IMR-90 (cell line): ENCODE results near the gene TSEN54. TPM values are rescaled to one million over a fixed set of nuclear protein-coding genes. Genes with fewer than 3 reads are reported as not detected.
A peak's percentile ranks its signal among the peaks of the same experiment; 100 is the strongest.

Source experiments
- ATAC-seq: fragments of 200-7000 bp; cut with Tn5 transposase; 2 replicates; pipeline ENCODE4 v1.9.1; 2020; ENCODE audit warnings: low read depth, mild to moderate bottlenecking, moderate library complexity
- BruUV-seq: library from RNA; stranded (reverse); fragments of 400-500 nt; replicated peaks from 2 replicates; lab custom pipeline; 2021; lab: Mats Ljungman, UMichigan
- CTCF ChIA-PET: fragments of 300-600 bp; formaldehyde crosslinking; extraction: SDS; loops from one replicate; lab custom pipeline; 2021; ENCODE audit warnings: antibody characterized with exemption; lab: Yijun Ruan, JAX
- POLR2A ChIA-PET: fragments of 300-600 bp; sonication (Branson Sonifier 250); formaldehyde crosslinking; loops from one replicate; lab custom pipeline; 2022; ENCODE audit warnings: antibody characterized with exemption; ENCODE audit not compliant: unreplicated experiment; lab: Charles Lee
- DNase-seq: peaks from one replicate; pipeline ENCODE4 v3.0.0; 2013
- H2AFZ ChIP-seq: replicated peaks from 2 replicates; pipeline ENCODE3; 2013; ENCODE audit warnings: low read length, mild to moderate bottlenecking; ENCODE audit not compliant: poor library complexity
- H2AK5ac ChIP-seq: 2 replicates; pipeline ENCODE4 v1.6.1; 2013; ENCODE audit warnings: low read depth, low read length, inconsistent platforms
- H2AK9ac ChIP-seq: replicated peaks from 2 replicates; pipeline ENCODE3; 2013; ENCODE audit warnings: mild to moderate bottlenecking, low read depth, low read length, moderate library complexity; ENCODE audit not compliant: poor library complexity
- H2BK120ac ChIP-seq: 2 replicates; pipeline ENCODE4 v1.6.1; 2013; ENCODE audit warnings: low read depth, low read length, inconsistent platforms
- H2BK15ac ChIP-seq: 3 replicates; pipeline ENCODE4 v1.6.1; 2013; ENCODE audit warnings: low read depth, low read length, inconsistent platforms
- H2BK20ac ChIP-seq: 2 replicates; pipeline ENCODE4 v1.6.1; 2013; ENCODE audit warnings: low read depth, mild to moderate bottlenecking, inconsistent platforms, low read length, moderate library complexity
- H2BK5ac ChIP-seq: 2 replicates; pipeline ENCODE4 v1.6.1; 2013; ENCODE audit warnings: mild to moderate bottlenecking, low read depth, low read length, inconsistent platforms; ENCODE audit not compliant: poor library complexity, severe bottlenecking
- H3K14ac ChIP-seq: replicated peaks from 2 replicates; pipeline ENCODE4 v1.6.1; 2013; ENCODE audit warnings: low read depth, low read length, inconsistent platforms
- H3K18ac ChIP-seq: 2 replicates; pipeline ENCODE4 v1.6.1; 2013; ENCODE audit warnings: low read depth, low read length, control low read depth
- H3K23ac ChIP-seq: 2 replicates; pipeline ENCODE4 v1.6.1; 2013; ENCODE audit warnings: low read depth, low read length, inconsistent platforms
- H3K27ac ChIP-seq: 2 replicates; pipeline ENCODE4 v1.5.1; 2013; ENCODE audit warnings: mild to moderate bottlenecking, control low read depth, low read length; ENCODE audit not compliant: insufficient read depth
- H3K27me3 ChIP-seq: 2 replicates; pipeline ENCODE4 v1.6.1; 2013; ENCODE audit warnings: low read length; ENCODE audit not compliant: control insufficient read depth, insufficient read depth
- H3K36me3 ChIP-seq: 2 replicates; pipeline ENCODE4 v1.6.1; 2013; ENCODE audit warnings: low read length, mixed read lengths; ENCODE audit not compliant: control insufficient read depth, insufficient read depth
- H3K4ac ChIP-seq: 2 replicates; pipeline ENCODE4 v1.6.1; 2013; ENCODE audit warnings: low read depth, low read length, inconsistent platforms
- H3K4me1 ChIP-seq: 2 replicates; pipeline ENCODE4 v1.6.1; 2013; ENCODE audit warnings: low read length, mixed read lengths; ENCODE audit not compliant: control insufficient read depth, insufficient read depth
- H3K4me2 ChIP-seq: 2 replicates; pipeline ENCODE4 v1.6.1; 2013; ENCODE audit warnings: low read depth, mild to moderate bottlenecking, control low read depth, low read length, moderate library complexity
- H3K4me3 ChIP-seq: 2 replicates; pipeline ENCODE4 v1.5.1; 2013; ENCODE audit warnings: low read depth, mild to moderate bottlenecking, control low read depth, low read length, moderate library complexity; ENCODE audit not compliant: insufficient read depth
- H3K56ac ChIP-seq: 2 replicates; pipeline ENCODE4 v1.6.1; 2013; ENCODE audit warnings: low read length, inconsistent platforms; ENCODE audit not compliant: insufficient read depth; ENCODE audit errors: extremely low read depth
- H3K79me1 ChIP-seq, 2 experiments: 2 replicates each; pipeline ENCODE4 v1.6.1; 2013; ENCODE audit warnings: low read length in 2 of 2, inconsistent platforms in 1 of 2, low read depth in 1 of 2
- H3K9ac ChIP-seq: 2 replicates; pipeline ENCODE4 v1.6.1; 2013; ENCODE audit warnings: low read depth, low read length, control low read depth
- H3K9me1 ChIP-seq: 2 replicates; pipeline ENCODE4 v1.6.1; 2013; ENCODE audit warnings: low read length, inconsistent platforms; ENCODE audit not compliant: insufficient read depth
- H3K9me3 ChIP-seq: 2 replicates; pipeline ENCODE4 v1.6.1; 2013; ENCODE audit warnings: low read length; ENCODE audit not compliant: control insufficient read depth, insufficient read depth
- H4K20me1 ChIP-seq: 2 replicates; pipeline ENCODE4 v1.6.1; 2013; ENCODE audit warnings: low read length, inconsistent platforms; ENCODE audit not compliant: insufficient read depth
- H4K5ac ChIP-seq: 2 replicates; pipeline ENCODE4 v1.6.1; 2013; ENCODE audit warnings: mild to moderate bottlenecking, low read depth, low read length, control low read depth
- H4K8ac ChIP-seq, 2 experiments: 2 replicates each; pipeline ENCODE4 v1.6.1; 2013; ENCODE audit warnings: low read depth in 2 of 2, low read length in 2 of 2, control low read depth in 1 of 2, inconsistent platforms in 1 of 2
- H4K91ac ChIP-seq: 2 replicates; pipeline ENCODE4 v1.6.1; 2013; ENCODE audit warnings: low read depth, low read length, inconsistent platforms; ENCODE audit not compliant: insufficient read depth
- BHLHE40 ChIP-seq: fragments of 150-350 bp; IDR thresholded peaks from 2 replicates; pipeline ENCODE4 v1.6.1; 2016; ENCODE audit warnings: mild to moderate bottlenecking, low read depth, low read length
- CEBPB ChIP-seq: IDR thresholded peaks from 2 replicates; pipeline ENCODE4 v1.6.1; 2012; ENCODE audit warnings: low read depth, low read length, improper control_type of control experiment
- CHD1 ChIP-seq: IDR thresholded peaks from 2 replicates; pipeline ENCODE4 v1.6.1; 2012; ENCODE audit warnings: low read depth, low read length, improper control_type of control experiment
- FOS ChIP-seq: fragments of 150-350 bp; IDR thresholded peaks from 2 replicates; pipeline ENCODE4 v1.6.1; 2016; ENCODE audit warnings: low read depth, low read length
- MAZ ChIP-seq: IDR thresholded peaks from 2 replicates; pipeline ENCODE4 v1.6.1; 2012; ENCODE audit warnings: low read depth, mild to moderate bottlenecking, low read length, improper control_type of control experiment, moderate library complexity, borderline replicate concordance
- MXI1 ChIP-seq: IDR thresholded peaks from 2 replicates; pipeline ENCODE4 v1.6.1; 2012; ENCODE audit warnings: low read depth, mild to moderate bottlenecking, low read length, moderate library complexity, borderline replicate concordance
- RAD21 ChIP-seq: IDR thresholded peaks from 2 replicates; pipeline ENCODE4 v1.6.1; 2012; ENCODE audit warnings: low read length, improper control_type of control experiment
- RCOR1 ChIP-seq: IDR thresholded peaks from 2 replicates; pipeline ENCODE4 v1.6.1; 2012; ENCODE audit warnings: mild to moderate bottlenecking, low read length, improper control_type of control experiment; ENCODE audit not compliant: insufficient replicate concordance
- RFX5 ChIP-seq: IDR thresholded peaks from 2 replicates; pipeline ENCODE4 v1.8.0; 2012; ENCODE audit warnings: low read depth, mild to moderate bottlenecking, low read length, moderate library complexity
- WGBS, 2 experiments: methylation state at CpG; one replicate each; pipeline versions ENCODE4 v1.1.5 to v1.1.7; 2013; ENCODE audit warnings: missing lambda C conversion rate in 2 of 2; ENCODE audit not compliant: insufficient read length in 1 of 2; ENCODE audit errors: extremely low coverage in 2 of 2; 5-methylcytosine and 5-hydroxymethylcytosine counted together
- dilution Hi-C: fragments of 300-500 bp; cut with HindIII; formaldehyde crosslinking; loops from one replicate; pipeline ENCODE4 v1.14.3; 2018; ENCODE audit warnings: low sequenced_read_pairs; ENCODE audit not compliant: unreplicated experiment
- in situ Hi-C: fragments of 300-500 bp; cut with MboI; formaldehyde crosslinking; loops from 3 replicates; pipeline ENCODE4 v1.14.3; 2019; ENCODE audit warnings: low sequenced_read_pairs, inconsistent platforms, mixed read lengths
- intact Hi-C: fragments of 100-400 bp; cut with micrococcal nuclease; formaldehyde crosslinking; loops from 2 replicates; pipeline ENCODE4 v1.10.0; 2022
- polyA plus RNA-seq, 3 experiments: library from polyadenylated mRNA; depleted of rRNA; stranded (reverse); fragments of >200 nt; gene quantifications; 2 replicates each; pipeline ENCODE4 v1.2.3, GENCODE V29; 2012; ENCODE audit warnings: low replicate concordance in 1 of 3
- total RNA-seq: library from RNA; depleted of rRNA; stranded (reverse); fragments of >200 nt; gene quantifications from 2 replicates; pipeline ENCODE4 v1.2.3, GENCODE V29; 2012
- TF ChIP-seq, protein P1 (sequence below): conservative IDR thresholded peaks from 2 replicates; pipeline ENCODE4 v1.5.1; 2012; ENCODE audit warnings: mild to moderate bottlenecking, low read depth, low read length, improper control_type of control experiment
- TF ChIP-seq, protein P2 (sequence below): fragments of 150-350 bp; IDR thresholded peaks from 2 replicates; pipeline ENCODE4 v1.6.1; 2017; ENCODE audit warnings: mild to moderate bottlenecking, antibody characterized with exemption, low read length, low read depth
- TF ChIP-seq, protein P3 (sequence below): fragments of 150-350 bp; IDR thresholded peaks from 2 replicates; pipeline ENCODE4 v1.6.1; 2016; ENCODE audit warnings: low read depth, mild to moderate bottlenecking, low read length, moderate library complexity, borderline replicate concordance

TSEN54 gene
- total and polyA plus RNA-seq, 2 of the 4 experiments (the other 2 are of a cell fraction), result 7.2 to 14.9 TPM

DNA sequence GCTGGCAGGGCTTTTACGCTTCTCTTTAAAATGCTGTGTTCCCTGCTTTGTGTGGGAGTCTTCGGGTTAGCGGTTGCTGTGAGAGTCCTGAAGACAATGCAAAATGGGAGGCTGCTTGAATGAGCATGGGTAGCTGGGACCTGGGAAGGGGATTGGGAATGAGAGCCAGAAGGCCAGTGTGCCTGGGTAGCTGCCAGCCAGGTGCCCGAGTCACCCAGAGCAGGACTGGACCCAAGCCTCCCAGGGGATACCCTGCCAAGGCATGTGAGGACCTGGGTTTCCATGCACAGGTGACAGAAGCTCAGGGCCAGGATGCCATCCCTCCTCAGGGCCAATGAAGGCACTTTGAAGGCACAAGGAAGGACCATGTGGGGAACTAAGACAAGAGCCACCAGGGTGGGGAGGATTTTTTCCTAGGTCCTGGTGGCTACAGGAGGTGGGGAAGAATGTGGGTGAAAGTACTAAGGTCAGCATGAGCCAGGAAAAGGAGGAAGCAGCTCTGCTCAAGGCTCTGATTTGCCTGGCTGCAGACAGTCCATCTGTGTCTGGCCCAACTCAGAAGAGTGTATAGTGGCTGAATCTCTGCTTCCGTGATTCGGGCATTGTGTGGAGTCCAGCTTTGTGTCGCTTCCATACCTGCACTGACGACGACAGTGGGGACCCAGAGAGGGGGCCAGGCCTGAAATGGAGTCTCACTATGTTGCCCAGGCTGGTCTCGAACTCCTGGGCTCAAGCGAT lies 39.4 kb upstream of the TSEN54 start:
- Histone ChIP-seq H3K14ac (peak overlapping the region; percentile 31), H2BK20ac (0 out of 2 replicates have a peak overlapping the region, but pooled peaks have one; percentile 25), H3K18ac (no peak overlapping the region), H3K79me1 (peaks cover 22 to 54% of the 10 kb centered on the region in 2 experiments), H3K23ac (no peak overlapping the region), H3K9ac (no peak overlapping the region), H3K4me3 (no peak overlapping the region), H3K27me3 (no peaks in the 10 kb centered on the region), H3K36me3 (peaks cover 17% of the 10 kb centered on the region; the same call in 1 of the 2 replicates), H4K5ac (no peak overlapping the region), H2AK9ac (peak overlapping the region; percentile 70), H4K20me1 (peaks cover 33% of the 10 kb centered on the region), H2BK120ac (no peak overlapping the region), H3K27ac (no peak overlapping the region), H4K91ac (peak overlapping the region; percentile 10; the same call in 1 of the 2 replicates), H3K4me2 (0 out of 2 replicates have a peak overlapping the region, but pooled peaks have one; percentile 1), H3K4me1 (peaks cover 10% of the 10 kb centered on the region), H2BK5ac (no peak overlapping the region), H2AFZ (peak overlapping the region; percentile 34), H3K4ac (0 out of 2 replicates have a peak overlapping the region, but pooled peaks have one; percentile 2), H3K56ac (no peak overlapping the region), H3K9me3 (no peaks in the 10 kb centered on the region), H2AK5ac (peak overlapping the region; percentile 6; the same call in 1 of the 2 replicates), H3K9me1 (peaks cover 4% of the 10 kb centered on the region; the same call in 1 of the 2 replicates), H2BK15ac (no peak overlapping the region), H4K8ac (no peak overlapping the region; a peak in 1 of 4 replicates)
- BruUV-seq, result no TSS peak
- DNase-seq (no peak), ATAC-seq (no peak)
- intact Hi-C loops (no loop called here), dilution Hi-C loops (no loop called here), in situ Hi-C loops (no loop called here)
- POLR2A ChIA-PET, result no interaction called here
- TF ChIP-seq CEBPB (no peak), RCOR1 (no peak), CHD1 (no peak), MXI1 (no peak), RAD21 (no peak), RFX5 (no peak), BHLHE40 (no peak), FOS (no peak), MAZ (no peak)
- TF ChIP-seq, protein P1, sequence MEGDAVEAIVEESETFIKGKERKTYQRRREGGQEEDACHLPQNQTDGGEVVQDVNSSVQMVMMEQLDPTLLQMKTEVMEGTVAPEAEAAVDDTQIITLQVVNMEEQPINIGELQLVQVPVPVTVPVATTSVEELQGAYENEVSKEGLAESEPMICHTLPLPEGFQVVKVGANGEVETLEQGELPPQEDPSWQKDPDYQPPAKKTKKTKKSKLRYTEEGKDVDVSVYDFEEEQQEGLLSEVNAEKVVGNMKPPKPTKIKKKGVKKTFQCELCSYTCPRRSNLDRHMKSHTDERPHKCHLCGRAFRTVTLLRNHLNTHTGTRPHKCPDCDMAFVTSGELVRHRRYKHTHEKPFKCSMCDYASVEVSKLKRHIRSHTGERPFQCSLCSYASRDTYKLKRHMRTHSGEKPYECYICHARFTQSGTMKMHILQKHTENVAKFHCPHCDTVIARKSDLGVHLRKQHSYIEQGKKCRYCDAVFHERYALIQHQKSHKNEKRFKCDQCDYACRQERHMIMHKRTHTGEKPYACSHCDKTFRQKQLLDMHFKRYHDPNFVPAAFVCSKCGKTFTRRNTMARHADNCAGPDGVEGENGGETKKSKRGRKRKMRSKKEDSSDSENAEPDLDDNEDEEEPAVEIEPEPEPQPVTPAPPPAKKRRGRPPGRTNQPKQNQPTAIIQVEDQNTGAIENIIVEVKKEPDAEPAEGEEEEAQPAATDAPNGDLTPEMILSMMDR, result no peak
- TF ChIP-seq, protein P2, sequence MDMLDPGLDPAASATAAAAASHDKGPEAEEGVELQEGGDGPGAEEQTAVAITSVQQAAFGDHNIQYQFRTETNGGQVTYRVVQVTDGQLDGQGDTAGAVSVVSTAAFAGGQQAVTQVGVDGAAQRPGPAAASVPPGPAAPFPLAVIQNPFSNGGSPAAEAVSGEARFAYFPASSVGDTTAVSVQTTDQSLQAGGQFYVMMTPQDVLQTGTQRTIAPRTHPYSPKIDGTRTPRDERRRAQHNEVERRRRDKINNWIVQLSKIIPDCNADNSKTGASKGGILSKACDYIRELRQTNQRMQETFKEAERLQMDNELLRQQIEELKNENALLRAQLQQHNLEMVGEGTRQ, result no peak
- TF ChIP-seq, protein P3, sequence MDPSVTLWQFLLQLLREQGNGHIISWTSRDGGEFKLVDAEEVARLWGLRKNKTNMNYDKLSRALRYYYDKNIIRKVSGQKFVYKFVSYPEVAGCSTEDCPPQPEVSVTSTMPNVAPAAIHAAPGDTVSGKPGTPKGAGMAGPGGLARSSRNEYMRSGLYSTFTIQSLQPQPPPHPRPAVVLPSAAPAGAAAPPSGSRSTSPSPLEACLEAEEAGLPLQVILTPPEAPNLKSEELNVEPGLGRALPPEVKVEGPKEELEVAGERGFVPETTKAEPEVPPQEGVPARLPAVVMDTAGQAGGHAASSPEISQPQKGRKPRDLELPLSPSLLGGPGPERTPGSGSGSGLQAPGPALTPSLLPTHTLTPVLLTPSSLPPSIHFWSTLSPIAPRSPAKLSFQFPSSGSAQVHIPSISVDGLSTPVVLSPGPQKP, result no peak
- CTCF ChIA-PET, result interaction anchor here (0.7 kb wide), 1 partner anchor 51 kb away, joined by 3 read pairs; no protein-coding TSS in a partner anchor
- 85% methylated on average over 7 of the region's 11 CpGs; no CpG with 5 or more reads in 1 of the 2 experiments for WGBS, 2 experiments
